Mesothelial cell of epicardium (in vitro differentiated cells): Measurements from ENCODE around the gene PPP2R3C. TPM values are rescaled to one million over a fixed set of nuclear protein-coding genes. Genes with fewer than 3 reads are reported as not detected.

Source experiments
- DNase-seq, 2 experiments: peaks; one replicate each; pipeline ENCODE4 v3.0.0; 2021; ENCODE audit warnings: low spot score in 2 of 2; ENCODE audit not compliant: unreplicated experiment in 2 of 2
- H3K27ac Mint-ChIP-seq: 2 replicates; pipeline ENCODE4 v1.8.0; 2021; ENCODE audit warnings: mixed read lengths
- H3K27me3 Mint-ChIP-seq: 2 replicates; pipeline ENCODE4 v1.8.0; 2021; ENCODE audit warnings: low read depth, mixed read lengths
- H3K36me3 Mint-ChIP-seq: 2 replicates; pipeline ENCODE4 v1.8.0; 2021; ENCODE audit warnings: mixed read lengths
- H3K4me1 Mint-ChIP-seq: 2 replicates; pipeline ENCODE4 v1.8.0; 2021; ENCODE audit warnings: mixed read lengths
- H3K4me3 Mint-ChIP-seq: 2 replicates; pipeline ENCODE4 v1.8.0; 2021; ENCODE audit warnings: mild to moderate bottlenecking, moderate library complexity, mixed read lengths
- H3K9me3 Mint-ChIP-seq: 2 replicates; pipeline ENCODE4 v1.8.0; 2021; ENCODE audit warnings: mixed read lengths
- CTCF ChIP-seq: fragments of 200-600 bp; sonication (generic); IDR thresholded peaks from one replicate; pipeline ENCODE4 v1.5.0; 2021; ENCODE audit warnings: antibody characterized with exemption; ENCODE audit not compliant: unreplicated experiment
- total RNA-seq: library from RNA; stranded (reverse); gene quantifications from 3 replicates; pipeline ENCODE4 v1.2.1, GENCODE V29; 2021

The PPP2R3C gene
- total RNA-seq, 1 donor from 2014 or later, result 25.2 TPM

GRCh38 chr14:35149239-35149638, 27.4 kb upstream of the PPP2R3C start:
- H3K36me3 Mint-ChIP-seq, result peaks cover 43% of the 10 kb centered on the region
- no peaks in the 10 kb centered on the region for H3K4me1 Mint-ChIP-seq
- peaks cover 10% of the 10 kb centered on the region for H3K9me3 Mint-ChIP-seq
- no peak for TF ChIP-seq CTCF
- H3K27ac Mint-ChIP-seq, result no peak overlapping the region
- DNase-seq, result no peak
- no peak overlapping the region for H3K4me3 Mint-ChIP-seq
- no peaks in the 10 kb centered on the region for H3K27me3 Mint-ChIP-seq

- no peaks in the 10 kb centered on the region for H3K27me3 Mint-ChIP-seq
- H3K9me3 Mint-ChIP-seq, result peaks cover 10% of the 10 kb centered on the region
- no peak for DNase-seq
- no peak for TF ChIP-seq CTCF
- no peaks in the 10 kb centered on the region for H3K4me1 Mint-ChIP-seq
- no peak overlapping the region for H3K4me3 Mint-ChIP-seq
- no peak overlapping the region for H3K27ac Mint-ChIP-seq
- peaks cover 36% of the 10 kb centered on the region for H3K36me3 Mint-ChIP-seq
Measured at GRCh38 chr14:35147711-35148110, 25.9 kb upstream of the PPP2R3C start.

GRCh38 chr14:35147186-35147585, 25.4 kb upstream of the PPP2R3C start:
- Mint-ChIP-seq H3K27me3 (no peaks in the 10 kb centered on the region), H3K9me3 (peaks cover 10% of the 10 kb centered on the region), H3K36me3 (peaks cover 36% of the 10 kb centered on the region), H3K4me3 (no peak overlapping the region), H3K27ac (no peak overlapping the region), H3K4me1 (no peaks in the 10 kb centered on the region)
- TF ChIP-seq CTCF, result no peak
- DNase-seq, result no peak

- H3K27me3 Mint-ChIP-seq, result no peaks in the 10 kb centered on the region
- H3K9me3 Mint-ChIP-seq, result peaks cover 10% of the 10 kb centered on the region
- no peak overlapping the region for H3K27ac Mint-ChIP-seq
- DNase-seq, result no peak
- no peak overlapping the region for H3K4me3 Mint-ChIP-seq
- H3K4me1 Mint-ChIP-seq, result no peaks in the 10 kb centered on the region
- H3K36me3 Mint-ChIP-seq, result peaks cover 32% of the 10 kb centered on the region
- no peak for TF ChIP-seq CTCF
Measured at GRCh38 chr14:35146711-35147149, 24.9 kb upstream of the PPP2R3C start.

- peaks cover 10% of the 10 kb centered on the region for H3K9me3 Mint-ChIP-seq
- DNase-seq, result no peak
- H3K27ac Mint-ChIP-seq, result no peak overlapping the region
- no peaks in the 10 kb centered on the region for H3K4me1 Mint-ChIP-seq
- no peak for TF ChIP-seq CTCF
- H3K4me3 Mint-ChIP-seq, result no peak overlapping the region
- H3K27me3 Mint-ChIP-seq, result no peaks in the 10 kb centered on the region
- H3K36me3 Mint-ChIP-seq, result peaks cover 17% of the 10 kb centered on the region
Measured at GRCh38 chr14:35144029-35144428, 22.2 kb upstream of the PPP2R3C start.
